Ecto neural progenitor cell (in vitro differentiated cells): Measurements from ENCODE around the gene GPR37.

Experiments used
- DNase-seq: peaks from one replicate; pipeline ENCODE4 v3.0.0-alpha.2; 2018; ENCODE audit warnings: low spot score

Gene GPR37

GRCh38 chr7:124779620-124780019 is 14.0 kb upstream of the GPR37 start:
- DNase-seq, result no peak

DNA sequence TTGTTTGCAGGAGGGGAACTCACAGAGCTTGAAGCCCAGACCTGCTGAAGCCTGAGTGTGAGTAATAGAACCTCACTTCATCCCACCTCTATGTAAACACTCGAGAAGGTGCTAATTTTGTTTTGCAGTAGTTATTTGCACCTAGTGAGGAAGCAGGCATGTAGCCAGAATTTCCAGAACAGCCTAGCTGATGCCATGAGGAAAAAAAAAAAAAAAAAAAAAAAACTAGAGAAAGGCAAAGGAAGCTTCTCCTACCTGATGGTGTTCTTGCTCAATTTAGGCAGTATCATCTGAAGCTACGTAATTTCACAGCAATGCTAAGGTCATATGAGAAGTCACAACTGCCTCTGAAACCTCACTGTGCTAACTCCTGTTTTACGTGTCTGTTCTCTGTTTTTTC is 13.6 kb upstream of the GPR37 start:
- no peak for DNase-seq

DNA sequence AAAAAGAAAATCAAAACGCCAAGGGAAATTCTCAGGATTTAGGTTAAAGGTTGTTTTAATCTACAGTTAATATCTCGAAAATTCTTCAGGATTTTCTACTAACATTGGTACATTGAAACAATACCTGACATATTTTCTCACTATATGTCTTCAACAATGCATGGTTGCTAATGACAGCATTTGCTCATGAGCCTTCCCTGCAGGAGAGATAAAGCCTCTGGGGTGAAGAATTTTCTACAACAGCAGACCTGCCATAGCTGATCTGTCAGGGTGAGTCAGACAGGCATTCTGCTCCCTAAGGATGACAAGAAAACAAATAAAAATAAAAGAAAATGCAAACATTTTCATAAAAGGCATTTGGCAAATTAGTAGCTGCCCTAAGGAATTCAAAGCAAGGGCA is 11.7 kb upstream of the GPR37 start:
- DNase-seq, result no peak

DNA sequence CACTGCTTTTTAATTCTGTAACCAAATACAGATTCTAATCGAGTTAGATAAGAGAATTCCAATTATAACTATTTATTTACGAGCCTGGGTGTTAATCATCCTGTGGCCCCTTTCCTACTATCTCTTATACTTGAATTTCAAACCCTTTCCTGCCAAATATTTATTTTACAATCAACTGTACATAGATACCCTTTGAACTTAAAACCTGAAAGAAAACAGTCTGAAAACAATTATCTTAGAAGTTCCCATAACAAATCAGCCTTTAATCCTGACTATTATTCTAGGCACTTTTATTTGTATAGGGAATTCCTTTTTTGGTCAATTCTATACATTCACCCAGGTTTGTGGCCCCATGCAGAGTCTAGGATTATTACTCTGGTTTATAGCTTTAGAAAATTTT is 10.6 kb upstream of the GPR37 start:
- no peak for DNase-seq

DNA sequence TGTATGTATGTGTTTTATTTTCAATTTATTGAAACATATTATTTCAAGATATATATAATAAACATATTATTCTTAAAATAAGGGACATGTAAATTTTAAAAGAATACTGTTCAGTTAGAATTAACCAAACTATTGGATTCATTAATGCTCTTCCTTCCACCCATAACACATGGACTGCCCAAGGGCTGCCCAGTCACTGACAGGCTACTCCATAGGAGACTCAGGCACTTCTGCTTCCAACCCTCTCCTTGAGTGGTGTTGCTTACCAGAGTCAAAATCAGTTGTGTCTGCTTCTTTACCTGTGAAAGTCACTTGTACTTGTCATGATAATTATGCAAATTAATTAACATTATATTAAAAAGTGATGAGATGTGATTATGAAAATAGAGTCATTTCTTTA is 9.8 kb upstream of the GPR37 start:
- DNase-seq, result no peak

GRCh38 chr7:124773938-124774337 is 8.3 kb upstream of the GPR37 start:
- no peak for DNase-seq

DNA sequence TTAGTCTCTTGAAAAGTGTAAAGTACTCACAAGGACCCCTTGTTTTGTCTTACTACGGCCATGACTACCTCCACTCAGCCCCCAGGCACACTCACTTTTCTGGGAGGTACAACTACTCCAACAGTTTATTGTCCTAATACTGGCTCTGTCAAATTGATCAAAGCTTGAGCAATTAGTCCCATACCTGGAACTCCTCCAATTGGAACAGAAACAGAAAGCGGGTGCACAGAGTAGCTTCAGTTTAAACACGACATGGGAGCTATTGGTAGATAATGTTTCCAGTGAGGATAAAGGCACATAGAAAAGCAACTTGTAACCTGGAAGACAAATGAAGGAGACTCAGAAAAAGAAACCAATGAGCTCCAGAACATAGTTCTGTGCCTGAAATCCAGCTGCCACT is 7.7 kb upstream of the GPR37 start:
- DNase-seq, result no peak

DNA sequence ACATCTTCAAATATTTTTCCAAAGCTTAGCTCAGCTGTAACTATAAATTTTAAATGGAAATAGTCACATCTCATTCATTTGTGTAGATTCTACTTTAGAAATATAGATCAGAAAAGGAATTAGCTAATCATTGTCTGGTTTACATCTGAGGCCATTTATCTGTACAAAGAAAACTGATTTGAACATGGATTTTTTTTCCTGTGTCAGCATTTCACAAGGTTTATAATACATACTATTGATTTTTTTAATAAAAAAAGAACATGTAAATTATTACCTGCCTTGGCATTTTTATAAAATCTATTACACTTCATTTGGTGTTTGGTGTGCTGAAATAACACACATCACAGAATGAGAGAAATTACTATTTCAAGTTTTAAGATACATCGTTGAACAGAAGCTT is 3.5 kb upstream of the GPR37 start:
- no peak for DNase-seq

GRCh38 chr7:124768525-124768924 is 2.9 kb upstream of the GPR37 start:
- no peak for DNase-seq

GRCh38 chr7:124764847-124765400 is 668 bp downstream of the GPR37 start:
- peak; percentile 61 for DNase-seq

- peak; percentile 48 for DNase-seq
Measured at GRCh38 chr7:124764051-124764846, 1.3 kb downstream of the GPR37 start.

DNA sequence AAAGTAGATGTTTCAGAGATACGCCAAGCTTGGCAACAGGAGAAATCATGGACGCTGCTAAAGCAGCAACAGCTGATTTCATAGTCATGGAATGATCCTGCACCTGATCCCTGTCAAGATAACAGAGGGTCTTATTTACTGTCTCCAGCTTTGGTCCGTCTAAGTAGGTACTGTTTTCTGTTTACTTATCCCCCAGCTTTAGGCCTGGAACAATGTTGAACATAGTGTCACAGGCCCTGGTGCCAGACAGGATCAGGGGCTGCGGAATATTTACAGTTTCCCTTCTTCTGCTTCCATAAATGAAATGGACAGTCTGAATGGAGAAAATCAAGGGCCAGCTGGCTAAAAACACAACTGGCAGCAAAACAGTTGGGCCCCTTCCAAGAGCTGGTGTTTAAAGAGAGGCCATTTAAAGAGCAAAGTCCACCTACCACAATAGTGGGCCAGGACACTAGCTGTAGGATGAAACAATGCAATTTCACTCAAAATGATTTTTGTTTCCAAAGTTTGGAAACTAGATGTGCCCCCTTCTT is 2.9 kb downstream of the GPR37 start:
- no peak for DNase-seq

GRCh38 chr7:124761164-124761715 is 4.4 kb downstream of the GPR37 start:
- no peak for DNase-seq

DNA sequence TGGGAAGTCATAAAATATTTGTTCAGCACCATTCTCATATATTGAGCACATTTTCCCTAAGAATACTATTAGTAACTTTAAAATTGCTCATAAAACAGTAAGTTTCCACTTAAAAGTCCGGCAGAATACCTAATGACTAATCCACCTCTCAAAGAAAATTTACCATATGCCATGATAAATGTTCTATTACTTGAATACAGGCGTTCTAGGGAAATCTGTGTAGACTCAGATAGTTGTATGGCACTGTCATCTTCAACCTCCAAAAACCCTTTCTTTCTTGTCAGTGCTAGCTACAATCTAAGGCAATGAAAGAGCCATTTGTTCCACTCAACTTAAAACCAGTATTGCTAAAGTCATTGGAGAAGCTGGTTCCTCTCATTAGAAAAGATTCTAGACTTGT is 7.3 kb downstream of the GPR37 start:
- no peak for DNase-seq

DNA sequence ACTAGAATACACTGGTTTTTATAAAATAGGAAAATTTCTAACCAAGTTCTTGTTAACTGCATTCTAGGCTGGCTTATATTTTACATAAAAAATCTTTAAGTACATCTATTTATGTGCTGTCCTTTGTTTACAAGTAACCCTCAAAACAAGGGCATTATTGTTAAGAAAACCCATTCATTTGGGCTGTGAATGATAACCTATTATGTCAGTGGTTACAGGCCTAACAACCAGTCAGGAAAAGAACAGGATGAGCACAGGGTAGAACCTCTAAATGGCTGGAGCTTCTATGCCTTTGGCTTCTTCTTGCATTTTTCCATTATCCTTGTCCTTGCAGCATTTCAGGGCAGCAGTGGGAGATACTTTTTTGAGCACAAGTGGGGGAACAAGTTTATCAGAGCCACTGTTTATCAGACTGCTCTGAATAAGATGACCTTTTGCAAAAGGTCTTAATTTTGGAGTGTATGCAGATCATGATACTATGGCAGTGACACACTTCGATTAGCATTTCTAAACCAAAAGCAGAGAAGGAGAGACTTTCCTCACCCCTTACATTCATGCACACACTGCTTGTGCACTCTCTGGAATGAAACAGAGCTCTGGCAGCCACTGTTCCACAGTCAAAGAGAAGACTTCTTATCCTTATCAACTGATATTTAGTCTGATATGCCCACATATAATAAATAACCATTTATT is 10.9 kb downstream of the GPR37 start:
- no peak for DNase-seq

DNA sequence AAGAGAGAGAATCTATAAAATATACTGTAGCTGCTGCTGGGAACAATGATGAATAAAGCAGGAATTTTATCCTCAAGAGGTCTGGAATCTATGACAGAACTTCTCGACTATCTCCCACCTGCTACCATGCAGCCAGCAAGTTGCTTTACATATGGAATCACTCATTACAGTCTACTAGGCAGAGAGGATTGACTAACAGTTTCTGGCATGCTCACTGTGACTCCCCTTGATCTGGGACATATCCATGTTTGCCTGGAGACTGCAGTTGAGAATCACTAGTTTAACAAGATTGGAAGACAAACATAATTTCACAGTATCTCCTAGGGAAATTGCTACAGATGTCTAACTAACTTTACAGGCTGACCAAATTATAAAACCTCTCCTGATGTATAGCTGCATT is 13.3 kb downstream of the GPR37 start:
- no peak for DNase-seq

- DNase-seq, result no peak
Measured at GRCh38 chr7:124751027-124751426, 14.6 kb downstream of the GPR37 start.

- DNase-seq, result no peak
Measured at GRCh38 chr7:124747072-124747471, 18.5 kb downstream of the GPR37 start.

DNA sequence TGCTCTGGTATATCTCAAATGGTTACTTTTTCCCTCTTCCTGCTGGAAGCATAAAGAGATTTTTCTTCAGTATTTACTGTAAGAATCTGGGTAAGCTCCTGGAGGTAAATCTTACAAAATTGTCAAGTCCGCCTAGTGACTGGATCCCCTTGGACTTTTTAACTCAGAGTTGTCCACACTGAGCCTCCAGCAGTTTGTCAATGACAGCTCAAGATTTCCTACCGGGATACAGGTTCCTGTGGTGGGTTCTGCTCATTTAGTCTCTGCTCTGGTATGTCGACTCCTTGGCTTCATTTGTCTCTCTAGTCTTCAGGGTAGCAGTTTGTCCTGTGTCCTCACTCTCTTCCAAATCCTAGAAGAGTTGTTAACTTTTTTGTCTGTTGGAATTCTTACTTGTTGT is 27.0 kb downstream of the GPR37 start:
- no peak for DNase-seq

- no peak for DNase-seq
Measured at GRCh38 chr7:124737760-124738300, 27.8 kb downstream of the GPR37 start.

GRCh38 chr7:124728610-124729009 is 37.0 kb downstream of the GPR37 start:
- DNase-seq, result no peak

GRCh38 chr7:124724507-124725192 is 40.9 kb downstream of the GPR37 start:
- no peak for DNase-seq
